HEK293 (cell line): ENCODE results near the gene SLC29A1.

Experiments
- CTCF ChIA-PET: fragments of 350-600 bp; formaldehyde crosslinking; extraction: SDS; loops from one replicate; lab custom pipeline; 2021; ENCODE audit warnings: antibody characterized with exemption; lab: Yijun Ruan, JAX
- POLR2A ChIA-PET: fragments of 300-600 bp; formaldehyde crosslinking; extraction: SDS; loops from one replicate; lab custom pipeline; 2020; ENCODE audit warnings: antibody characterized with exemption, inconsistent platforms; lab: Yijun Ruan, JAX
- H3K27ac ChIP-seq: fragments of 200-500 bp; sonication (Bioruptor generic); 2 replicates; pipeline ENCODE4 v1.5.1; 2014; ENCODE audit warnings: low read depth, low read length, control low read depth, inconsistent platforms; ENCODE audit errors: extremely low read depth
- H3K36me3 ChIP-seq, 2 experiments: fragments of 200-500 bp in 1 of 2; sonication (Bioruptor generic) in 1 of 2; 1 replicate in 1 of 2; 2 replicates in 1 of 2; pipeline ENCODE4 v1.5.1; 2014 to 2017; ENCODE audit warnings: inconsistent platforms in 2 of 2, low read length in 2 of 2; ENCODE audit not compliant: control insufficient read depth in 2 of 2, insufficient read depth in 1 of 2
- H3K4me1 ChIP-seq: fragments of 200-500 bp; sonication (Bioruptor generic); 2 replicates; pipeline ENCODE4 v1.5.1; 2014; ENCODE audit warnings: mild to moderate bottlenecking, low read length, inconsistent platforms; ENCODE audit not compliant: control insufficient read depth, insufficient read depth
- H3K4me3 ChIP-seq: 2 replicates; pipeline ENCODE4 v1.5.1; 2011; ENCODE audit warnings: low read depth, mild to moderate bottlenecking, control low read depth, low read length, moderate library complexity
- H3K9me3 ChIP-seq: fragments of 200-500 bp; sonication (Bioruptor generic); 2 replicates; pipeline ENCODE4 v1.5.1; 2014; ENCODE audit warnings: low read depth, low read length, inconsistent platforms; ENCODE audit not compliant: control insufficient read depth, insufficient read depth
- FEZF1 ChIP-seq: fragments of 450-650 bp; formaldehyde crosslinking; IDR thresholded peaks from 2 replicates; pipeline ENCODE4 v1.5.1; 2016; ENCODE audit warnings: missing biosample characterization, missing genetic modification characterization
- MYNN ChIP-seq: fragments of 450-650 bp; formaldehyde crosslinking; IDR thresholded peaks from 2 replicates; pipeline ENCODE4 v1.5.1; 2016; ENCODE audit warnings: missing biosample characterization, missing genetic modification characterization, borderline replicate concordance
- SCRT1 ChIP-seq: fragments of 450-650 bp; formaldehyde crosslinking; IDR thresholded peaks from 2 replicates; pipeline ENCODE4 v1.5.1; 2016; ENCODE audit warnings: missing biosample characterization, missing genetic modification characterization, borderline replicate concordance
- ZNF302 ChIP-seq: fragments of 450-650 bp; formaldehyde crosslinking; IDR thresholded peaks from 2 replicates; pipeline ENCODE4 v1.5.1; 2016; ENCODE audit warnings: missing biosample characterization, missing genetic modification characterization, low read depth
- ZNF416 ChIP-seq: fragments of 450-650 bp; formaldehyde crosslinking; IDR thresholded peaks from 2 replicates; pipeline ENCODE4 v1.5.1; 2016; ENCODE audit warnings: missing biosample characterization, missing genetic modification characterization
- ZSCAN30 ChIP-seq: fragments of 450-650 bp; IDR thresholded peaks from 2 replicates; pipeline ENCODE4 v1.5.1; 2018; ENCODE audit warnings: missing biosample characterization, mild to moderate bottlenecking, missing genetic modification characterization, moderate library complexity
- TF ChIP-seq, protein P1 (sequence below): fragments of 450-650 bp; formaldehyde crosslinking; IDR thresholded peaks from 2 replicates; pipeline ENCODE4 v1.5.1; 2017; ENCODE audit warnings: missing biosample characterization, missing genetic modification characterization
- TF ChIP-seq, protein P2 (sequence below): IDR thresholded peaks from 2 replicates; pipeline ENCODE4 v1.6.1; 2011; ENCODE audit warnings: mild to moderate bottlenecking, low read depth, low read length, borderline replicate concordance
- TF ChIP-seq, protein P3 (sequence below): fragments of 450-650 bp; IDR thresholded peaks from 2 replicates; pipeline ENCODE4 v1.5.1; 2018; ENCODE audit warnings: missing biosample characterization, mild to moderate bottlenecking, missing genetic modification characterization
- TF ChIP-seq, protein P4 (sequence below): fragments of 450-650 bp; formaldehyde crosslinking; IDR thresholded peaks from 2 replicates; pipeline ENCODE4 v1.5.1; 2016; ENCODE audit warnings: missing biosample characterization, missing genetic modification characterization

The SLC29A1 gene

DNA sequence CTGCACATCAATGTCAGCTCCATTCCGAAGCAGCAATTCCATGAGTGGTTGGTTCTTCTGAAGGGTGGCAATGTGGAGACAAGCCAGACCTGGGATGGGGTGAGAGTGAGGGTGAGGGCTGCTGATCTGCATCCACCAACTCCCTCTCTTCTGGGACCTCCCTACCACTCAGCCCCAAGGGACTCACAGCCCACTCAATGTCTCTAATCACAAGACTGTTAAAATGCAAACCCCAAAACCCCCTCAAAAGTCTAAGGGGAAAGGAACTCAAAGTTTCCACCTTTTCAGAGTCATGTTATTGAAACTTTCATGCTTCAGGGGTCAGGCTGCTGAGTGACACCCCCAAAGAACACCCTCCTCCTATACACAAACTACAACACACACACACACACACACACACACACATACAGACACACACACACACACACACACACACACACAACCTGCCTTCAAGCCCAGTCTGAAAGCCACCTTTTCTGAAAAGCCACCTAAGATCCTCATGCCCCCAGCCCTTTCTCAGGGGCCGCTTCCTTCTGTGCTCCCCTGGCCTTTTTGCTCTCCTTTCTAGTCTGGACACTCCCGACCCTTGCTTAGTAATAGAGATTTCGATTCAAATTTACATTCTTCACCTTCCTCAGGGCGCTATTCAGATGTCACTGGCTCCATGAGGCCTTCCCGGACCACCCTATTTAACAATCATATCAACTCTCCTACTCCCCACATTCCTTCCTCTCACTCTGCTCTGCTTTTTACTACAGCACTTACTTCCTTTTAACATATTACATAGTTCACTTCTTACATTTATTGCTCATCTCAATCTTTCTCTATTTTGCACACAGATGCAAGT lies 37.3 kb downstream of the SLC29A1 start:
- no peak overlapping the region for H3K27ac ChIP-seq
- H3K4me1 ChIP-seq = peaks cover 4% of the 10 kb centered on the region; the same call in 1 of the 2 replicates
- ChIA-PET POLR2A (interaction anchor here (0.7 kb wide), 1 partner anchor 14 kb away, joined by 3 read pairs; the partner anchor contains the start of gene HSP90AB1), CTCF (interaction anchor here (1.7 kb wide), 1 partner anchor 88 kb away, joined by 4 read pairs; no protein-coding TSS in a partner anchor)
- no peaks in the 10 kb centered on the region for H3K9me3 ChIP-seq
- H3K4me3 ChIP-seq = no peak overlapping the region
- H3K36me3 ChIP-seq = peaks cover 0 to 33% of the 10 kb centered on the region in 2 experiments; a peak in 1 of 3 replicates
- TF ChIP-seq, protein P1, sequence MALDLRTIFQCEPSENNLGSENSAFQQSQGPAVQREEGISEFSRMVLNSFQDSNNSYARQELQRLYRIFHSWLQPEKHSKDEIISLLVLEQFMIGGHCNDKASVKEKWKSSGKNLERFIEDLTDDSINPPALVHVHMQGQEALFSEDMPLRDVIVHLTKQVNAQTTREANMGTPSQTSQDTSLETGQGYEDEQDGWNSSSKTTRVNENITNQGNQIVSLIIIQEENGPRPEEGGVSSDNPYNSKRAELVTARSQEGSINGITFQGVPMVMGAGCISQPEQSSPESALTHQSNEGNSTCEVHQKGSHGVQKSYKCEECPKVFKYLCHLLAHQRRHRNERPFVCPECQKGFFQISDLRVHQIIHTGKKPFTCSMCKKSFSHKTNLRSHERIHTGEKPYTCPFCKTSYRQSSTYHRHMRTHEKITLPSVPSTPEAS (tag by site-specific recombination) = peak; percentile 89
- no peak for TF ChIP-seq MYNN (tag by site-specific recombination)

DNA sequence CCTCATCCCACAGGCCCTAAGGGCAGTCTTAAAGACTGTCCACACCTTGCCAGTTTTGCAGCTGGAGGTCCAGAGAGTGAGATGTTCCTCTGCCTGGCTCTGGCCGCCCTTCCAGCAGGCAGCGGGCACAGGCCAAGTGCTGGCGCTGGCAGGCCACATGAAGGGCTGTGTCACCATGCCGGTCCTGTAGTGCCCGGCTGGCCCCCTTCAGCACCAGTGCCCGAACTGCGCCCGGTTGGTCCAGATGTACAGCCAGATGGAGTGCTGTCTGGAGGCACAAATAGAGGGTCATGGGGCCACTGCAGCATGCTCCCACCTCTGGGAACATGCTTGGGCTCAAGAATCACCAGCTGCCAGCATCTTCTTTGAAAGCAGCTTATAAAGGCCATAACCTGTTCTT lies 38.2 kb downstream of the SLC29A1 start:
- H3K36me3 ChIP-seq = peaks cover 0 to 30% of the 10 kb centered on the region in 2 experiments; a peak in 1 of 3 replicates
- ChIA-PET POLR2A (interaction anchor here (1.1 to 1.9 kb wide), 2 partner anchors 15 to 38 kb away, joined by 6 to 17 read pairs; partner anchors contain the start of genes HSP90AB1 and SLC29A1), CTCF (interaction anchor here (0.5 to 2.6 kb wide), 9 partner anchors 8 to 1483 kb away, joined by 3 to 9 read pairs (median 4); partner anchors contain the start of gene AARS2)
- TF ChIP-seq, protein P2, sequence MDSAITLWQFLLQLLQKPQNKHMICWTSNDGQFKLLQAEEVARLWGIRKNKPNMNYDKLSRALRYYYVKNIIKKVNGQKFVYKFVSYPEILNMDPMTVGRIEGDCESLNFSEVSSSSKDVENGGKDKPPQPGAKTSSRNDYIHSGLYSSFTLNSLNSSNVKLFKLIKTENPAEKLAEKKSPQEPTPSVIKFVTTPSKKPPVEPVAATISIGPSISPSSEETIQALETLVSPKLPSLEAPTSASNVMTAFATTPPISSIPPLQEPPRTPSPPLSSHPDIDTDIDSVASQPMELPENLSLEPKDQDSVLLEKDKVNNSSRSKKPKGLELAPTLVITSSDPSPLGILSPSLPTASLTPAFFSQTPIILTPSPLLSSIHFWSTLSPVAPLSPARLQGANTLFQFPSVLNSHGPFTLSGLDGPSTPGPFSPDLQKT = no peak
- TF ChIP-seq, protein P3, sequence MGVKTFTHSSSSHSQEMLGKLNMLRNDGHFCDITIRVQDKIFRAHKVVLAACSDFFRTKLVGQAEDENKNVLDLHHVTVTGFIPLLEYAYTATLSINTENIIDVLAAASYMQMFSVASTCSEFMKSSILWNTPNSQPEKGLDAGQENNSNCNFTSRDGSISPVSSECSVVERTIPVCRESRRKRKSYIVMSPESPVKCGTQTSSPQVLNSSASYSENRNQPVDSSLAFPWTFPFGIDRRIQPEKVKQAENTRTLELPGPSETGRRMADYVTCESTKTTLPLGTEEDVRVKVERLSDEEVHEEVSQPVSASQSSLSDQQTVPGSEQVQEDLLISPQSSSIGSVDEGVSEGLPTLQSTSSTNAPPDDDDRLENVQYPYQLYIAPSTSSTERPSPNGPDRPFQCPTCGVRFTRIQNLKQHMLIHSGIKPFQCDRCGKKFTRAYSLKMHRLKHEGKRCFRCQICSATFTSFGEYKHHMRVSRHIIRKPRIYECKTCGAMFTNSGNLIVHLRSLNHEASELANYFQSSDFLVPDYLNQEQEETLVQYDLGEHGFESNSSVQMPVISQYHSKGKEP (tag by site-specific recombination) = no peak
- TF ChIP-seq SCRT1 (tag by site-specific recombination) (no peak), ZSCAN30 (no peak), FEZF1 (tag by site-specific recombination) (no peak), ZNF416 (no peak), ZNF302 (no peak)
- TF ChIP-seq, protein P4, sequence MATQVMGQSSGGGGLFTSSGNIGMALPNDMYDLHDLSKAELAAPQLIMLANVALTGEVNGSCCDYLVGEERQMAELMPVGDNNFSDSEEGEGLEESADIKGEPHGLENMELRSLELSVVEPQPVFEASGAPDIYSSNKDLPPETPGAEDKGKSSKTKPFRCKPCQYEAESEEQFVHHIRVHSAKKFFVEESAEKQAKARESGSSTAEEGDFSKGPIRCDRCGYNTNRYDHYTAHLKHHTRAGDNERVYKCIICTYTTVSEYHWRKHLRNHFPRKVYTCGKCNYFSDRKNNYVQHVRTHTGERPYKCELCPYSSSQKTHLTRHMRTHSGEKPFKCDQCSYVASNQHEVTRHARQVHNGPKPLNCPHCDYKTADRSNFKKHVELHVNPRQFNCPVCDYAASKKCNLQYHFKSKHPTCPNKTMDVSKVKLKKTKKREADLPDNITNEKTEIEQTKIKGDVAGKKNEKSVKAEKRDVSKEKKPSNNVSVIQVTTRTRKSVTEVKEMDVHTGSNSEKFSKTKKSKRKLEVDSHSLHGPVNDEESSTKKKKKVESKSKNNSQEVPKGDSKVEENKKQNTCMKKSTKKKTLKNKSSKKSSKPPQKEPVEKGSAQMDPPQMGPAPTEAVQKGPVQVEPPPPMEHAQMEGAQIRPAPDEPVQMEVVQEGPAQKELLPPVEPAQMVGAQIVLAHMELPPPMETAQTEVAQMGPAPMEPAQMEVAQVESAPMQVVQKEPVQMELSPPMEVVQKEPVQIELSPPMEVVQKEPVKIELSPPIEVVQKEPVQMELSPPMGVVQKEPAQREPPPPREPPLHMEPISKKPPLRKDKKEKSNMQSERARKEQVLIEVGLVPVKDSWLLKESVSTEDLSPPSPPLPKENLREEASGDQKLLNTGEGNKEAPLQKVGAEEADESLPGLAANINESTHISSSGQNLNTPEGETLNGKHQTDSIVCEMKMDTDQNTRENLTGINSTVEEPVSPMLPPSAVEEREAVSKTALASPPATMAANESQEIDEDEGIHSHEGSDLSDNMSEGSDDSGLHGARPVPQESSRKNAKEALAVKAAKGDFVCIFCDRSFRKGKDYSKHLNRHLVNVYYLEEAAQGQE (tag by site-specific recombination) = no peak
- H3K27ac ChIP-seq = no peak overlapping the region
- no peaks in the 10 kb centered on the region for H3K9me3 ChIP-seq
- H3K4me1 ChIP-seq = peaks cover 4% of the 10 kb centered on the region; the same call in 1 of the 2 replicates
- no peak overlapping the region for H3K4me3 ChIP-seq
